GM13976 (cell line): ENCODE results near the gene EFNA1.

Source experiments
- DNase-seq: peaks from one replicate; pipeline ENCODE4 v3.0.0; 2012; ENCODE audit warnings: low spot score
- CTCF ChIP-seq: IDR thresholded peaks from 2 replicates; pipeline ENCODE4 v1.5.1; 2012; ENCODE audit warnings: borderline replicate concordance, mild to moderate bottlenecking; ENCODE audit not compliant: insufficient read depth; ENCODE audit errors: extremely low read depth, missing control alignments, control extremely low read depth
- in situ Hi-C: fragments of 300-500 bp; cut with MboI; formaldehyde crosslinking; loops from one replicate; pipeline ENCODE4 v1.12.0; 2022; ENCODE audit warnings: low sequenced_read_pairs, mixed read lengths, inconsistent platforms; ENCODE audit not compliant: unreplicated experiment

The EFNA1 gene

DNA sequence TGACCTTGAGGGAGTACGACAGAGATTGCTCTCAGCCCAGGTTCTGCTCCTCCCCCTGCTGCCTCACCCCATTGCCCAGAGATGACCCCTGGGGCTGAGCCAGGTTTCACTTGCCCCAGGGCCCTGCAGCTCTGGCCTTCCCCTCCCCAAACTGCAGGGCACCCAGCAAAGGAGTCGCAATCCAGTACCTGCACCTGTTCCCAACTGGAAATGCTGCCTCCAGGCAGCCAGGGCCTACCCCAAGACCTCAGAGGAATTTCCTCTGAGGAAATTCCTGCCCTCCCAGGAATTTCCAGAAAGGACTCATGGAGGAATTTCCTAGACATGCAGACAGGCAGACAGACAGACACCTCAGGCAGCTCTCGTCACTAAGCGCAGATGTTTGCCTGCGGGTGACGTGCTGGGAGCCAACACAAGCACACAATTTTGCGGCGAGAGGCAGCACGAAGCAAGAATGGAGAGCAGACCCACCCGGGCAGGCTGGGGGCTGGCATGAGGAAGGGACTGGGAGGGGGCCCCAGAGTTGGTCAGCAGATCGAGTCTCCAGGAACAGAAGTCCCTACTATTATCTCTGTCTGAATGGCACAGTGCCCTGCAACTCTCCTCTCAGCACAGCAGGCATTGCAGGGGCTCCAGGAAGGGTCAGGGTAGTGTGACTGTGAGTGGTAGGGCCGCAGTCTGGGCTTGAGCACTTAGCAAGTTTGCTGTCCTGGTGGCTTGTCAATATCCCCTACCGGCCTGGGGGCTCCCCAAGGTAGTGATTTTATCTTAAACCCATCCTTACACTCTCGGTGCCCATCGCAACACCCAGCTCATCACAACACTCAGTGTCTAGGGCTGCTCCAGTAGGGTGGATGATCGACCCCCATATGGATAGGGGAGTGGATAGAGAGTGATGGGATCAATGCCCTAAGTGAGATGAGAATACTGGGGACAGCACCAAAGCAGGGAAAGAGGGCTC lies 2.9 kb upstream of the EFNA1 start:
- in situ Hi-C loops = no loop called here
- DNase-seq = no peak
- TF ChIP-seq CTCF = no peak

- no peak for TF ChIP-seq CTCF
- in situ Hi-C loops = no loop called here
- no peak for DNase-seq
Measured at GRCh38 chr1:155125511-155125945, 2.1 kb upstream of the EFNA1 start.

DNA sequence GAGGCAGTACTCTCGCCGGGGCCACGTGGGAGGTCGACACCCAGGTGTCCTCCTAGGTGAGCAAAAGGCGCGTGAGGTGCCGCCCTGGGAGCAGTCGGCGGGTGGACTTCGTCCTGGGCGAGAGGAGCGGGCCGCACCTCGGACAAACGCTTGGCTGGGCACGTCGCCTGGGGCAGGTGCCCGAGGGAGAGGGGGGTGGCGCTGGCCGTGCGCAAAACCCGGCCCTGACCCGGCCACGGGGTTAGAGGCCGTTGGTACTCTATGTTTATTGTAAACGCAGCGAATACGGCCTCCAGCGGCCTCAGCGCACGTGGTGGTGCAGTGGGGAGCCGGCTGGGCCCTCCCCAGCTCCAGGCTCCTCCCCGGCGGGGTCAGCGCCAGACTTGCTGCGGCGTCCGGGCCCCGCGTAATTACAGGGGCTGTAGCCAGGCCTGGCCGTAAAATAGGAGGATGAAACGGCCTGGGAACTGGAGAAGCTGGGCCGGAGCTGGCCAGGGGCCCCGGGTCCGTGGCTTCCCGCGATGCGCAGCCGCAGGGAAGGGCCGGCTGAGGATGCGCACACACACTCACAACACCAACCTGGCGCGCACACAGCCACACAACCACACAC lies 1.6 kb upstream of the EFNA1 start:
- in situ Hi-C loops = no loop called here
- DNase-seq = no peak
- TF ChIP-seq CTCF = no peak

DNA sequence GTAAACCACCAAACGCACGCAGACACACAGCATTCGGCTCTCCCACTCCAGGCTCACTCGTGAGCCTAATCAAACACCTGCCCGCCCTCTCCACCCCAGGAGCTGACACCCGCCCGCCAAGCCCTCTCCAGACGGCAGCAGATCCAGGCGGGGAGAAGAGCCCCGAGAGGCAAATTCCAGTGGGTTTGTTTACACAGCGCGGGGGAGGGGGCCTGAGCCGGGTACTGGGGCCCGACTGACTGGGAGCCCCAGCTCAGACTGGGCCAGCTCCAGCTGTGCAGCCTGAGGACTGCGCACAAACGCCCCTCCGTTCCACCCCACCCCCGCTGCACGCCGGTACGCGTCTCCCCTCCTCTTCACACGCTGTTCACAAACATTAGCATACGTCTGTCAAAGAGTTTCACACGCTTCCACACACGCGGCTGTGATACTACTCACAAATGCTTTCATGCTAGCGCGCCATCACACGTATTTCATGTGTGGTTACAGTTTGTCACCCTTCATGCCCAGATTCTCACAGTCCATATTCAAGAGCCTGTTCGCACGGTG lies 1.0 kb upstream of the EFNA1 start:
- TF ChIP-seq CTCF = no peak
- in situ Hi-C loops = no loop called here
- DNase-seq = no peak

DNA sequence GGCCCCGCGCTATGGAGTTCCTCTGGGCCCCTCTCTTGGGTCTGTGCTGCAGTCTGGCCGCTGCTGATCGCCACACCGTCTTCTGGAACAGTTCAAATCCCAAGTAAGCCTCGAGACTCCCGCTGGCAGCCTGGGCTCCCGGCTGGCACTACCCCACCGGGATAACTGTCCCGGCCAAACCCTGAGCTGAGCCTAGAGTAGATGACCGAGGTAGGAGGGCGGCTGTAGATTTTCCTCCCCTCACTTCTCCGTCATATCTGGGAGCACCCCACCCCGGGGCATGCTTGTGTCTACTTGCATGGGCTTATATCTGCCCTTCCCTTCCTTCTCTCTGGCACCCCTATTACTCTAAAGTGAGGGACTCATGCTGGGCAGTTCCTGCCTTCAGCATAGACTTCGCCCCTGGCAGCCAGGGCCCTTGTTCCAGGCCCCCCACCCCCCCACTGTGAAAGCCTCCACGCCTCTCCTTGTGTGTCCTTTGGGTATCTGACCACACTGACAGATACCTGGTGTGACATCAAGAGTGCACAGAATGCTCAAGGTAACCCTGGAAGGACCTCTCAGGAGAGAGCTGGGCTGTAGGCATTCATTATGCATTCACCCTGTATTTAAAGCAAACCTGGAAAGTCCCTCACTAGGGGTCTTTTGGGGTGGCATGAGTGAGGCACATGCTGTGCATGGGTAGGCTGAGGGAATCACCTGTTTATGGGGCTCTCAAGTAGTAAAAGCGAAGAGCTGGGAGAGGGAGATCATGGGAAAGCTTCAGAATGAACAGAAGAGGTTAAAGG lies 485 bp downstream of the EFNA1 start:
- in situ Hi-C loops = no loop called here
- DNase-seq = no peak
- TF ChIP-seq CTCF = no peak
